Central memory CD8-positive, alpha-beta T cell (primary cell): ENCODE measurements around the gene SLC47A2.
A peak's percentile ranks its signal among the peaks of the same experiment; 100 is the strongest.
"Not testable (repeated sequence)": the region's sequence is repeated elsewhere in the genome, so short reads cannot be mapped to it uniquely, and the experiment has no call there.

Experiments used
- ATAC-seq: fragments of 150-1000 bp; cut with Tn5 transposase; replicated peaks from 2 replicates; pipeline ENCODE4 v1.10.0; 2022; ENCODE audit warnings: mild to moderate bottlenecking, moderate FRiP score, moderate number of reproducible peaks; ENCODE audit not compliant: poor library complexity, severe bottlenecking; ENCODE audit errors: extremely low read depth
- DNase-seq, 2 donors: peaks; one replicate each; pipeline ENCODE4 v3.0.0; 2021; ENCODE audit warnings: low spot score in 2 of 2
- H3K27ac Mint-ChIP-seq: one replicate; pipeline ENCODE4 v1.8.0; 2022; ENCODE audit warnings: low read depth, mild to moderate bottlenecking, moderate library complexity, mixed read lengths
- H3K27me3 Mint-ChIP-seq: one replicate; pipeline ENCODE4 v1.8.0; 2022; ENCODE audit warnings: mixed read lengths
- H3K36me3 Mint-ChIP-seq: one replicate; pipeline ENCODE4 v1.8.0; 2022; ENCODE audit warnings: mild to moderate bottlenecking, moderate library complexity, mixed read lengths; ENCODE audit not compliant: insufficient read depth
- H3K4me1 Mint-ChIP-seq: one replicate; pipeline ENCODE4 v1.8.0; 2022; ENCODE audit warnings: mixed read lengths
- H3K4me3 Mint-ChIP-seq: one replicate; pipeline ENCODE4 v1.8.0; 2022; ENCODE audit warnings: mild to moderate bottlenecking, moderate library complexity, mixed read lengths
- H3K9me3 Mint-ChIP-seq: one replicate; pipeline ENCODE4 v1.8.0; 2022; ENCODE audit warnings: mixed read lengths

SLC47A2 gene

DNA sequence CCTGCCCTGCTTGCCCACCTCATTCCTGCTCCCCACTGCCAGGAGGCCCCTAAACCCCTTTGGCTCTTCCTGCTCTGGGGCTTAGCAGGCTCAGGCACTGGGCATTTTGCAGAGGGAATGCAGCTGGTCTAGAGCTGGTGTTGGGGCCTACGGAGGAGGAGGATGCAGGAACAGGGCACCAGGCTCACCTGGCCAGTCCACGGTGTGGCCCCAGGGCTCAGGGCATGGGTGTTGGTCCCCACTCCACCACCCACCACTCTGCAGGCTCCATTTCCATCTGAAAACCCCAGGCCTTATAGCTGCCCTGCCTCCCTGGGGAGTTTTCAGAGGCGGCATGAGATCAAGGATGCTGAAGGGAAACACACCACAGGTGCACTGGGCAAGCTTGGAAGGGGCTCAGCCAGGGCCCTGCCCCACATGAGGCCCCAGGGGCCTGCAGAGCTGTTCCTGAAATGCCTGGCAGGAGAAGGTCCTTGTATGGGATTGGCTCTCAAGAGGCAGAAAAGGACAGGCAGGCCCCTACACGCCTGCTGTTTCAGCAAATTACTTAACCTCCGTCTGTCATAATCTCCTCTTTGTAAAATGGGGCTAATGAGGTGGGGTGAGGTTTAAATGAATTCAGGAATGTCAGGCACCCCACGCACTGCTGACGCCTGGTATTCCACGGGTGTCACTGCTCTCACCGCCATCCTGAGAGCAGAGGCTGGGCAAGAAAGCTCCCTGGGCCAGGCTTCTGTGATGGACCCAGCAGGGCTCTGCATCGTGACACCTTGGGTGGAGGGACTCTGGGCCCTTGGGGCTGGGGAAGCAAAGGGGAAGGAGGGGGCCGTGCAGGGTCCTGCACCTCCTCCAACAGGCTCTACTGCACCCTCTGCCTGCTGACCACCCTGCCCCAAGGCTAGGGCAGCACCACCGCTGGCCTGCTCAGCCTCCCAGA is 9.3 kb downstream of the SLC47A2 start:
- no peaks in the 10 kb centered on the region for H3K9me3 Mint-ChIP-seq
- DNase-seq: no peak

GRCh38 chr17:19705771-19706770 is 10.3 kb downstream of the SLC47A2 start:
- H3K27me3 Mint-ChIP-seq: no peaks in the 10 kb centered on the region
- no peak overlapping the region for H3K27ac Mint-ChIP-seq
- no peak for DNase-seq
- no peaks in the 10 kb centered on the region for H3K9me3 Mint-ChIP-seq
- H3K36me3 Mint-ChIP-seq: no peaks in the 10 kb centered on the region
- no peak for ATAC-seq
- H3K4me3 Mint-ChIP-seq: no peak overlapping the region
- no peaks in the 10 kb centered on the region for H3K4me1 Mint-ChIP-seq

More for the DNA sequence above, 9.3 kb downstream of the SLC47A2 start:
- no peak for ATAC-seq
- H3K4me1 Mint-ChIP-seq: no peaks in the 10 kb centered on the region
- H3K4me3 Mint-ChIP-seq: no peak overlapping the region
- no peaks in the 10 kb centered on the region for H3K36me3 Mint-ChIP-seq
- H3K27me3 Mint-ChIP-seq: no peaks in the 10 kb centered on the region
- H3K27ac Mint-ChIP-seq: no peak overlapping the region

DNA sequence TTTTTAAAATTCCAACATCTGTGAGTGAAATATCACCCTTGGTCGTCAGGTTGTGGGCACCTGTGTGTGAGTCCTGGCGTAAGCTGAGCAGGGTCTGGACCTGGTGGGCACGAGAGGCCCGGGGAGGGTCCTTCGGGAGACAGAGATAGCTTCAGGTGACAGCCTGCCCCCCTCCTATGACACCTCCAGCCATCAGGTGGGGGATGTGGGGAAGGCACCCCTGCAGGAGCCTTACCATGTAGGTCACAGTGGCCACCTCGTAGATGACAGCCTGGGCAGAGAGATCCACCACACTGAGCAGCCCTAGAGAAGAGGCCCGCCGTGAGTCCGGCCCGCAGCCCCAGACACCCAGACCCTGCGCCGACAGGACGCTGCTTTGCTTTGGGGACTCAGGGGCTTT is 11.2 kb downstream of the SLC47A2 start:
- H3K36me3 Mint-ChIP-seq: no peaks in the 10 kb centered on the region
- H3K27me3 Mint-ChIP-seq: no peaks in the 10 kb centered on the region
- ATAC-seq: no peak
- no peaks in the 10 kb centered on the region for H3K4me1 Mint-ChIP-seq
- H3K27ac Mint-ChIP-seq: no peak overlapping the region
- no peaks in the 10 kb centered on the region for H3K9me3 Mint-ChIP-seq
- no peak overlapping the region for H3K4me3 Mint-ChIP-seq
- DNase-seq: no peak

DNA sequence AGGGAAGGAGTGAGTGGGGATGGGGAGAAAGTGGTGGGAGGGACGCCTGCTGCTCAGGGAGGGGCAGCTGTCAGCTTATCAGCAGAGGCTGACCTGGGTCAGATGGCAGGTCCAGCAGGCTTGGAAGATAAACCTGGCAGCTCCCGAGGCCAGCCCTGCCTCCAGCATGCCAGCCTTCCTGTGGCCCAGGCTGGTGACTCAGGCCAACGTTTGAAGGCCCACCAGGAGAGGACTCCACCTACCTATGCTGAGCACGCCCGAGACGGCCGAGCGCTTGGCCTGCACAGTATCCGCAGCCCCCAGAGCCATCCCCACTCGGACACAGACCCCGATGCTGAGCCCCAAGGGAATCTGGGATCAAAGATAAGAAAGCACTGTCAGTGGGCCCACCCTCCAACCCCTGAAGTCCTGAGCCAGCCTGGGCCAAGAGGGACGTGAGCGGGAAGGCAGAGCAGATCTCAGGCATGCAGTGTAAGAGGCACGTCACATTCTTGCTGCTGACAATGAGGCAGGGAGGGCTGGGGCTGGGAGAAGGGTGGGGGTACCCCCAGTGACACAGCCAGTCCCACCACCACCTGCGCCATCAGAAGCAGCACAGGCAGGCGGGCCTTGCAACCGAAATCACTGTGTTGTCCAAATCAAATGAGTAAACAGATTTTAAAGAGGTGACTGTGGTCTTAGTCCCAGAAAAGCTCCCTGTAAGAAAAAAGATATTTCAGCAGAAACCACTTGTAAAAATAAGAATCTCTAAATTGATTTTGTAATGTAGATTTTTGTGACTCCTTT is 12.4 kb downstream of the SLC47A2 start:
- DNase-seq: no peak
- H3K27me3 Mint-ChIP-seq: no peaks in the 10 kb centered on the region
- H3K4me3 Mint-ChIP-seq: no peak overlapping the region
- no peaks in the 10 kb centered on the region for H3K4me1 Mint-ChIP-seq
- no peak for ATAC-seq
- no peaks in the 10 kb centered on the region for H3K36me3 Mint-ChIP-seq
- H3K9me3 Mint-ChIP-seq: no peaks in the 10 kb centered on the region
- H3K27ac Mint-ChIP-seq: peak overlapping the region; percentile 7

- Mint-ChIP-seq H3K27ac (peak overlapping the region; percentile 7), H3K9me3 (no peaks in the 10 kb centered on the region), H3K4me3 (no peak overlapping the region), H3K36me3 (no peaks in the 10 kb centered on the region), H3K4me1 (no peaks in the 10 kb centered on the region), H3K27me3 (no peaks in the 10 kb centered on the region)
- DNase-seq: no peak
- ATAC-seq: no peak
Measured at GRCh38 chr17:19703106-19703827, 13.1 kb downstream of the SLC47A2 start.

DNA sequence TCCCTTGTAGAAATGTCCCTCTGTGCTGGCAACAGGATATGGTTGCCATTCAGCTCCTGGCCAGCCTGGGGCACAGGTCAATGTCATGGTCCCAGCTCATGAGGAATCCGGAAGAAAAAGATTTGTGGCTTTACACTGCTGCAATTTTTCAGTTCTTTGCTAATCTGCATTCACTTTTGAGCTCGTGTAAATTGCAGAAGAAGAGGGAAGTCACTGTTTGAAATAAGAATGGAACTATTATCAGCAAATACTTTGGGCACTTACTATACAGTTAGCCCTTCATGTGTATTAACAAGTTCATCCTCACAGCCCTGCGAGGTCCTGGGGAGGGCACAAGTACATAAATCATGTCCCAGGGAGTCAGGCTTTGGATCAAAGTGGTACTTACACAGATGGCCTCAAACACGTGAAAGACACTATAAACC is 14.2 kb downstream of the SLC47A2 start:
- no peak for ATAC-seq
- no peaks in the 10 kb centered on the region for H3K36me3 Mint-ChIP-seq
- no peaks in the 10 kb centered on the region for H3K27me3 Mint-ChIP-seq
- no peaks in the 10 kb centered on the region for H3K4me1 Mint-ChIP-seq
- H3K27ac Mint-ChIP-seq: no peak overlapping the region
- no peak for DNase-seq
- no peak overlapping the region for H3K4me3 Mint-ChIP-seq
- no peaks in the 10 kb centered on the region for H3K9me3 Mint-ChIP-seq

DNA sequence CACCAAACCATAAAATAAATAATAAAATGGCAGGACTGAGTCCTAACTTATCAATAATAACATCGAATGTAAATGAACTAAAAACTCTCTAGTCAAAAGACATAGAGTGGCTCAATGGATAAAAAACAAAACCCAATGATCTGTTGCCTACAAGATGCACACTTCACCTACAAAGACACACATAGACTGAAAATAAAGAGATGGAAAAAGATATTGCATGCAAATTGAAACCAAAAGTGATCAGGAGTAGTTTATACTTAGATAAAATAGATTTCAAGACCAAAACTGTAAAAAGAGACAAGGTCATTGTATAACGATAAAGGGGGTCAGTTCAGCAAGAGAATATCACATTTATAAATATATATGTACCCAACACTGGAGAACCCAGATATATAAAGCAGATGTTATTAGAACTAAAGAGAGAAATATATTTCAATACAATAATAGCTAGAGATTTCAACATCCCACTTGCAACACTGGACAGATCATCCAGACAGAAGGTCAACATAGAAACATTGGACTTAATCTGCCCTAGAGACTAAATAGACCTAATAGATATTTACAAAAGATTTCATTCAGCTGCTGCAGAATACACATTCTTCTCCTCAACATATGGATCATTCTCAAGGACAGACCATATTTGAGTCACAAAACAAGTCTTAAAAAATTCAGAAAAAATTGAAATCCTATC is 29.8 kb downstream of the SLC47A2 start:
- H3K27me3 Mint-ChIP-seq: no peaks in the 10 kb centered on the region

GRCh38 chr17:19684909-19685580 is 31.3 kb downstream of the SLC47A2 start:
- not testable (repeated sequence) for DNase-seq, H3K4me1 Mint-ChIP-seq, H3K36me3 Mint-ChIP-seq, ATAC-seq, H3K4me3 Mint-ChIP-seq, H3K9me3 Mint-ChIP-seq, H3K27me3 Mint-ChIP-seq, H3K27ac Mint-ChIP-seq

More for the DNA sequence above, 29.8 kb downstream of the SLC47A2 start:
- no peaks in the 10 kb centered on the region for H3K36me3 Mint-ChIP-seq
- H3K9me3 Mint-ChIP-seq: no peaks in the 10 kb centered on the region
- no peaks in the 10 kb centered on the region for H3K4me1 Mint-ChIP-seq
- H3K27ac Mint-ChIP-seq: no peak overlapping the region
- DNase-seq (no peak), ATAC-seq (no peak)
- H3K4me3 Mint-ChIP-seq: no peak overlapping the region

- H3K36me3 Mint-ChIP-seq: peaks cover 3% of the 10 kb centered on the region
- no peak overlapping the region for H3K27ac Mint-ChIP-seq
- no peak for DNase-seq
- no peaks in the 10 kb centered on the region for H3K4me1 Mint-ChIP-seq
- no peak for ATAC-seq
- H3K9me3 Mint-ChIP-seq: no peaks in the 10 kb centered on the region
- H3K27me3 Mint-ChIP-seq: no peaks in the 10 kb centered on the region
- no peak overlapping the region for H3K4me3 Mint-ChIP-seq
Measured at GRCh38 chr17:19683117-19683516, 33.3 kb downstream of the SLC47A2 start.

DNA sequence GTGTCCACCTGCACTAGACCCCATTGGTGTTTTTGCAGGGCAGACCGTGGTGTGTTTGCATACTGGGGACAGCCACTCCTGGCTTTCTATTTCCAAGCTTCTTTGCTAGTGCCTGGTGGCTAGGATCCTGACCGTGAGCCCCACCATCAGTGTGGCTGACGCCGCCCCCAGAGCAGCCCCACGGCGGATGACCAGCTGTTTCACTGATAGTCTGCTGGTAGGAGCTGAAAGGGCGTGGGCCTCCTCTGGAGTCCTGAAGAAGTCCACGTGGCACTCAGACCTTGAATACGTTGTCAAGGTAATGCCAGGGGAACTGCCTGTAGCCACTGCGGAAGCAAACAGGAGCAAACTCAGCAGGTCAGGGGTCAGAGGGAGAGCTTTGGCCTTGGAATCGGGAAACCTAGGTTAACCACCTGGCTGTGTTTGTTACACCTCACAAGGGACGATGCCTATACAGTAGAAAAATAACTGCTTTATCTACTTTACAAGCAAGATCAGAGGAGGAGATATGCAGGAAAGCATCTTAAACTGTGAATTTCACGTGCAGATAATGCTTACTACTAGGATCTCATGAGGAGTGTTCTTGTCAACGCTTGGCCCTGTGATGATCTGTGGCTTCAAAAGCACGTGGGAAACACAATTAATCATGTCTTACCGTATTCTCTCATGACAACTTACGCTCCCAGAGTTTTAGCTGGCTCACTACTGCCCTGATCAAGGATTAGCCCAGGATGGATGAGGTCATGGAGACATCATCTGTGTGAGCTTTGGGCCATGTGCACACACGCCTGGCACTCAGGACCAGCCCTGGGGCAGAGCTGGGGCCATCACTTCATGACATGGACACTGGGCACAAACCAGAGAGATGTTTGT is 37.6 kb downstream of the SLC47A2 start:
- Mint-ChIP-seq H3K4me1 (no peaks in the 10 kb centered on the region), H3K9me3 (no peaks in the 10 kb centered on the region), H3K27me3 (no peaks in the 10 kb centered on the region), H3K4me3 (no peak overlapping the region), H3K36me3 (peaks cover 3% of the 10 kb centered on the region), H3K27ac (no peak overlapping the region)
- DNase-seq (no peak), ATAC-seq (no peak)
